ENCODE results near the gene NUDT6.
"Not testable (repeated sequence)": the region's sequence is repeated elsewhere in the genome, so short reads cannot be mapped to it uniquely, and the experiment has no call there.

NUDT6 gene, protein sequence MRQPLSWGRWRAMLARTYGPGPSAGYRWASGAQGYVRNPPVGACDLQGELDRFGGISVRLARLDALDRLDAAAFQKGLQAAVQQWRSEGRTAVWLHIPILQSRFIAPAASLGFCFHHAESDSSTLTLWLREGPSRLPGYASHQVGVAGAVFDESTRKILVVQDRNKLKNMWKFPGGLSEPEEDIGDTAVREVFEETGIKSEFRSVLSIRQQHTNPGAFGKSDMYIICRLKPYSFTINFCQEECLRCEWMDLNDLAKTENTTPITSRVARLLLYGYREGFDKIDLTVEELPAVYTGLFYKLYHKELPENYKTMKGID

DNA sequence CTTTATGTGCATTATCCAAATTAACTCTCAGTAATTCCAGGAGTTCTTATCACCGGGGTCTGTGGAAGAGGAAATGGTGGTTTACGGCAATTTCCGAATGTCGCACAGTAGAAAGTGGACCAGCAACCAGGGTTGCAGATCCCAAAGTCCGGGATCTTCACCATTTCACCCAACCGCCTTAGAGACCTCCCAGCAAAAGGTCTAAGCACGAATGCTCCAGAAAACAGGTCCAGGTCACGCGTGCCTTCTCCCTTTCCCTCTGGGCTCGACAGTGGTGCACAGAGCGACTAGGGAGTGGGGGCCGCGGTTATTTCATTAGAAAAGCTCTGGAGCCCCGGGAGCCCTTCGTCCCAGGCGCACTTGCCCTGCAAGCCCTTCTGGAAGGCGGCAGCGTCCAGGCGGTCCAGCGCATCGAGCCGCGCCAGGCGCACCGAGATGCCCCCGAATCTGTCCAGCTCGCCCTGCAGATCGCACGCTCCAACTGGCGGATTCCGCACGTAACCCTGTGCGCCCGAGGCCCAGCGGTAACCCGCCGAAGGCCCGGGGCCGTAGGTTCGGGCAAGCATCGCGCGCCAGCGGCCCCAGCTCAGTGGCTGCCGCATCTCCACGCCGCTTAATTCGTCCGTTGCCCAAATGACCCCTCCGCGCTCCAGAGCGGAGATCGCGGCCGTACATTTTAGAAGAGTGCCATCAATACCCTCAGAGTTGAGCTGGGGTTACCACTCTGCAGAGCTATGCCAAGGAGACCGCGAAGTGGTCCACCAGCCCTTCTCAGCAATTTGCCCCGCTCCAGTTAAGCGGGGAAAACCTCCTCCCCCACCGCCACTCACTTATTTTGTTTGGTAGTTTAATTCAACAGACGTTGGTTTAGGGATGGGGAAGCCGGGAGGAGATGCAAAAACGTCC lies at the start of gene NUDT6:
Gene NUDT6, minus strand, starts transcription at position 627 of the 906 bp plus-strand sequence. Its CDS starts 25 bp downstream, at position 602.
- FAIRE-seq, result no peak
- peak; percentile 61 for DNase-seq (ENCODE audit: low spot score)

DNA sequence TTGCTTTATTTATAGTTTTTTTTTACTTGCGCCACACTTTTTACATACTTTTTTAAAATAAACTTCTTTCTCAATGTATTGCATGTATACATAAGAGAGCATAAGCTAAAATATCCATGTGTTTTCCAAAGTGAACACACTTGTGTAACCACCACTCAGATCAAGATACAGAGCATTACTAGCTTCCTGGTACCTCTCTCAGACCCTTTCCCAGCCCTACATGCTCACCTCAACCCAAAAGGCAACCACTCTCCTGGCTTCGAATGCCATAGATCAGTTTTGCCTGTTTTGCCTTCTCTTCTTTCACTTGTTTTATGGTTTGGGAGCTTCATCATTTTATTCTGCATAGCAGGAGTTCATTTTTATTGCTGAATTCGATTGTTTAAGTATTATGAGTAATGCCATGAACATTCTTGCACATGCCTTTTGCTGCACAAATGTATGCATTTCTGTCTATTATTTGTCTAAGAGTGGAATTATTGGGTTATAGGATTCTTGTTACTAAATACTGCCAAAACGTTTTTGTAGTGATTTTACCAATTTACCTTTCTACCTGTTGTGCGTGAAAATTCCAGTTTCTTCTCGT lies 45.9 kb upstream of the NUDT6 start:
- DNase-seq (ENCODE audit: low spot score) (no peak), FAIRE-seq (no peak)

DNA sequence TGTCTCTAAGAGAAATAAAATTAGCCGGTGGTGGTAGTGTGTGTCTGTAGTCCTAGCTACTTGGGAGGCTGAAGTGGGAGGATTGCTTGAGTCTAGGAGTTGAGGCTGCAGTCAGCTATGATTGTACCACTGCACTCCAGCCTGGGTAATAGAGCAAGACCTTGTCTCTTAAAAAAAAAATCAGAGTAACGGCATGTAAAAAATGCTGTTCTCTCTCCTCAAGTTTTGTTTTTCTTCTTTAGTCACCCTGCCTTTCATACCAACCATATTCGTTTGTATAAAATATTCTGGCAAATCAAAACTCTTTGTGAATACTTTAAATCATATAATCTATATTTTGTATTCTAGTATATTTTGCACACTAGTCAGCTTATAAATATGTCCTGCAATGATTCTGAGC lies 44.8 kb upstream of the NUDT6 start:
- FAIRE-seq (no peak), DNase-seq (ENCODE audit: low spot score) (no peak)

DNA sequence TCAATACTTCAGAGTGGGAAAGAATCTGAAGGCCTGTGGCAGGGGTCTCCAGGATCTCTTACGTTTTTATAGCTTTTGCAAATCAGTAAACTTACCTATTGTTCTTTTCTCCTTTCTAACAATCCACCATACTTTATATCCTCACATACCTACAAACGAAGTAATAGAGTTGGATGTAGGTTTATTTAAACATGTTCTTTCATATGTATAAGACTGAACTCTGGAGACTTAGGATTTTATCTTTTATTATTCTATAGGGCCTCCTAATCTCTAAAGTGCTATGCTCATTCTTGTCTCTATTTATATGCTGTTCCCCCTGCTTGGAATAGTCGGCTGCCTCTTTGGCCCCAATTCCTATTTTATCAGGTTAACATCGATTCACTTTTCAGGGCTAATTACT lies 43.8 kb upstream of the NUDT6 start:
- FAIRE-seq, result no peak
- no peak for DNase-seq (ENCODE audit: low spot score)

DNA sequence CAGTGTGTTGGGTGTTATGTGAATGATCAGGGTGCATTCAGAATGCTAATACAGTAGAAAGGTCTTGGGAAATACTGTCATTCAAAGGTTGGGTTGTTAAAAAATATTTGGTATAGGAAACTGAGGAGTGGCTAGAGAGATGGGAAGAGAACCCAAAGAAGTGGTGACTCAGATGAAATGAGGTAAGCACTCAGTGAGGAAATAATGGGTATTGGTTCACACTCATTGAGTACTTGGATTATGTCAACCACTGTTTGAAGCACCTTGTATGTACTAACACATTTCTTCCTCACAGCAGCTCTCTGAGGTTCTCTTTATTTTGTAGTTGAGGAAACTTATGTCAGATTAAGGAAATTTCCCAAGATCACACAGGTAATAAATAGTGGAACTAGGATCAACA lies 40.8 kb upstream of the NUDT6 start:
- DNase-seq (ENCODE audit: low spot score), result no peak
- no peak for FAIRE-seq

DNA sequence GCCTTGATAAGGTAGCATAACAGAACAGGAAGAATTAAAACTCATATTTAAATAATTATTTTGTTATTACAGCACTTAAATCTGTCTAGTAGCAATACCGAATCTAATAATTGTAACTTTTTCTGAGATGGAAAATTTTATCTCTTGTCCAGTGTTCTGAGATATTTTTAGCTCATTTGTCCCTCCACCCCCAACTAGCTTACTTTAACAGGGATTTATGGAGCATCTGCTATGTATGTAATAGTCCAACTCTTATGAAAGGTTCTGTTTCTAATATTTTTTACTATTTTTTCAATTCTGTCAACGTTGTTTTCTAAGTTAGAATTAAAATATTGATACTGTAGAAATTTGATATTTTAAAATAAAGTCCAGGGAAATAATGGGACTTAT lies 38.2 kb upstream of the NUDT6 start:
- FAIRE-seq (no peak), DNase-seq (ENCODE audit: low spot score) (no peak)

DNA sequence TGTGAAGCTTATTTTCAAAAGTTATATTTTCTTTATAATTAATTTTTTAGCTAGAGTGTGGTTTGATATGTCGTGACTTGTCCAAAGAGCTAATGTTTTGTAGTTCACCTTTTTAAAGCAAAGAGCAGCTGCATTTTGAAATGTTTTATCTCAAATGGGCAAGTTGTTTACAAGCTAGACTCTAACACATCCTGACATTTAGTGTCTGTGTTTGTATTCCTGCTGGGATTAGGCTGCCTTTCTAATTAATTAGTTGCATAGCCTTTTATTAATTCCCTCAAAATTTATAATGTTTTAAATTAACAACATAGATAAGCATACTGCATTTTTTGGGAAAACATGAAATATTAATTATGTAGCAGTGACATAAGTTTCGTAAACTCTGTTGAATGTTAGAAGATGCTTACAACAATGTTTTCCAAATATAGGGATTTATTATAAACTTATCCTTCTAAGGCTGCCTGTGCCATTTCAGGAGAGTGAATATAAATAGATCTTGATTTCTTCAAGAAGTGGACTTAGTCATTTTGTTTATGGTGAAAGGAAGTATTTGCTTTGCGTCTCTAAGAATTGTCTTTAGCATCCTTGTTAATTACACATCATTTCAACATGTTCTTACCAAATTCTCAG lies 37.7 kb upstream of the NUDT6 start:
- FAIRE-seq, result no peak

DNA sequence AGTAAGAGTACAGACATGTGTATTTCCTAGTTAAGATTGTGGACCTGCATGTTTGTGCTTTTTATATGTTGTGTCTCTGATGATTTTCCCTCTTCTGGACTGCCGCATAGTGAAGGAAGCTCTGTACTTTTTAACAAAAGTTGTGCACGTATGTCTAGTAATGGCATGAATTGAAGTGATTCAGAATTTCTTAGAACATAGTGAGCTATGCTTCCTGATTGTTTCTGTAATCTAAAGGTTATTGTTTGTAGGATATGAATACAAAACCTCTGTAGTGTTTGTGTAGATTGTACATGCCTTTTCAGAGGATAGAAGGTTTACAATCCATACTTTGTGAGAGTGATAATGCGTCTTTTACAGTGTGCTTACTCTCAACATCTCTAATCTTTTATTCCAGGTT lies 37.0 kb upstream of the NUDT6 start:
- DNase-seq (ENCODE audit: low spot score) (no peak), FAIRE-seq (no peak)

More for the DNA sequence above, 37.7 kb upstream of the NUDT6 start:
- DNase-seq (ENCODE audit: low spot score), result no peak

DNA sequence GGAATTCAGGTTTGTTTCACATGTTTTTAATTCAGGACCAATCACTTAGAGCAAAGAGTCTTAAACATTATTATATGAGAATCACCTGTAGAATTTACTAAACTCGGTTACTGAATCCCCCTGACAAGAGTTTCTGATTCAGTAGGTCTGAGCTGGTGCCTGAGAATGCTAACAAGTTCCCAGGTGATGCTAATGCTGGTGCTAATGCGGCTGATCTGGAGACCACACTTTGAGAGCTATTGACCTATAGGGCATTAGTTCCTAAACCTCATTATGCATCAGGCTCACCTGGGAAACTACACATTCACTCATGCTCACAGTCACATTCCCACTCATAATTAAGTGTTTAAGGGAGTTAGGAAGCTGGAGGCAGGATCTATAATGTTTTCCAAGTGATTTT lies 36.1 kb upstream of the NUDT6 start:
- FAIRE-seq, result no peak
- DNase-seq (ENCODE audit: low spot score), result no peak

DNA sequence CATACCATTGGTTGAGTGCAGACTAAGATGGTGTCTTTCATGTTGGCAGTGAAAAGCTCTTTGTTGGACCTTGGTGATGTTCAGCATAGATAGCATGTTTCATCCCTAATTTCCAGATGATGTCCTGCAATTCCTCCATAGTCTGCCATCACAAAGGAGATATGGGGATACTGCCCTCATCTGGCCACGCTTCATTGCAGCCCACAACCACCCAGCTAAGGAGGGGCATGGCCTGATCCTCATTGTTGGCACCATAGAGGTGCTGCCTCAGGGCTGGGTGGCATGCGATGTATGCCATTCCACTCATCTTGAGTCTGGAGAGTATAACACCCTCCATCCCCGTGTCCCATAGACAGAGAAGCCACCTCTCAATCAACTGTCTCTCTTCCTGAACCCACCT lies 31.5 kb upstream of the NUDT6 start:
- DNase-seq (ENCODE audit: low spot score) (no peak), FAIRE-seq (no peak)

DNA sequence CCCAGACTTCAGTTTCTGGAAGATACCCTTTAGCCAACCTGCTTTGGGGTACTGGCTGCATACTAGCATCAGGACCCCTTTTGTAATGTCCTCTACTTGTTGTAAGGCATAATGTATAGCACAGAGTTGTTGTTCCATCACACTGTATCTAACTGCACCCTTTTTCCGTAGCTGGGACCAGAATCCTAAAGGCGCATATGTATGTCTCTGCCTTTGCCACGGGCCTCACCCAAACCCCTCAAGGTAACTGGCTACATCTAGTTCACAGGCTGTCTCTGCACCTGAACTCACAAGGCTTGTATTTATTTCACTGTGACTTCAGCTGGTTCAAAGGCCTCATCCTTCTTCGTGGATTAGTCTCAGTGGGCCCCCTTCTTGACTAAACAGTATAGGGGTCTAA lies 29.6 kb upstream of the NUDT6 start:
- no peak for DNase-seq (ENCODE audit: low spot score)
- no peak for FAIRE-seq

DNA sequence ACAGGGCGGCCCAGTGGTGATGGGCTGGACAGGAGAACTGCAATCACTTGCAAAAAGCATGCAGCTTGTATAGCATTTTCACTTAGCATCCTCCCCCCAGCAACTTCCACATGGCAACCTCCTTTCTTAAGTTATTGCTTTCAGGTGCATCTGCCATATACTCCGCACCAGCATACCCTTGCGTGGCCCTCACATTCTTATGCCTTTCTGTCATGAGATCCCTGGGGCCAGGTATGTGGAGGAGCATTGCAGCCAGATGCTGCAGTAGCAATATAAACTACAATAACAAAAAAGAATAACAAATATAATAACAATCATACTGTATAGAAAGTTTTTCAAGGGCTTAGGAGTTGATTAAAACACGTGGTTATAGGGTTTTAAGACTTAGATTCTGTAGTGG lies 26.3 kb upstream of the NUDT6 start:
- DNase-seq (ENCODE audit: low spot score) (no peak), FAIRE-seq (no peak)

DNA sequence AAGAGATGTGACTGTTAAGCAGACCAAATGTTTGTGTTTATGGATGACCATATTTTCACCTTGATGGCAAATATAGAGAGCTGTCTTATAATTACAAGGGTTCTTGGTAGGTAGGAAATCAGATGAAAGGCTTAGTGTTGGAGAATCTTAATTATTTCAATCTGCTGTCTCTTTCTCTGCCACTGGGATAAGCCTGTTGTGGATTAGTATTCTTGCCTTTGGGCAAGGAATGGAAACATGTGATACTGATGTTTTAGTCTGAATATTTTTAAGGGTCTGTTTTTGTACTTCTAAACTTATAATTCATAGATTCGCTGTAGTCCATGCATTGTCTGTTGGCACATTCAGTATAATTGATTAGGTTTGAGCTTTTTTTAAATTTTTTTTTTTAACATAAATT lies 23.7 kb upstream of the NUDT6 start:
- no peak for FAIRE-seq
- DNase-seq (ENCODE audit: low spot score), result no peak

DNA sequence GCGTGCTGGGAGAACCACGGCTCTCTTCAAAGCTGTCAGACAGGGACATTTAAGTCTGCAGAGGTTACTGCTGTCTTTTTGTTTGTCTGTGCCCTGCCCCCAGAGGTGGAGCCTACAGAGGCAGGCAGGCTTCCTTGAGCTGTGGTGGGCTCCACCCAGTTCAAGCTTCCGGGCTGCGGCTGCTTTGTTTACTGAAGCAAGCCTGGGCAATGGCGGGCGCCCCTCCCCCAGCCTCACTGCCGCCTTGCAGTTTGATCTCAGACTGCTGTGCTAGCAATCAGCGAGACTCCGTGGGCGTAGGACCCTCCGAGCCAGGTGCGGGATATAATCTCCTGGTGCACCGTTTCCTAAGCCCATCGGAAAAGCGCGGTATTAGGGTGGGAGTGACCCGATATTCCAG lies 22.7 kb upstream of the NUDT6 start:
- not testable (repeated sequence) for FAIRE-seq; DNase-seq (ENCODE audit: low spot score)

DNA sequence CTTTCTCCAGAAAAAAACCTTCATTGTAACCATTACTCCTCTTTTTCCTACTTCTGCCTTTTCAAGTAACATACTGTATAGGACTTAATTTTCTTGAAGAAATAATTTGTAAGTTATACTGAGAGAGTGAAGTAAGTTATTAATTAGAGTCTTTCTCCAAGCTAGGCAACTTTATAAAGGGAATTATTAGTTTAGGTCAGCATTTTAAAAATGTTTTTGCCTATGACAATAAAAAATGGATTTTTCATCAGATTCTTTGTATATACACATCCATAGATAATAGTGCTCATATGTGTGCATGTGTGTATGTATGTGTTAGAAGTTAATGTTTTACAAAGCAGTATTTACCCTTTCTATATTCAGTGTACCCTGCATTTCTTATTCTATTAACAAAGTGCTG lies 10.4 kb upstream of the NUDT6 start:
- no peak for DNase-seq (ENCODE audit: low spot score)
- FAIRE-seq, result no peak

DNA sequence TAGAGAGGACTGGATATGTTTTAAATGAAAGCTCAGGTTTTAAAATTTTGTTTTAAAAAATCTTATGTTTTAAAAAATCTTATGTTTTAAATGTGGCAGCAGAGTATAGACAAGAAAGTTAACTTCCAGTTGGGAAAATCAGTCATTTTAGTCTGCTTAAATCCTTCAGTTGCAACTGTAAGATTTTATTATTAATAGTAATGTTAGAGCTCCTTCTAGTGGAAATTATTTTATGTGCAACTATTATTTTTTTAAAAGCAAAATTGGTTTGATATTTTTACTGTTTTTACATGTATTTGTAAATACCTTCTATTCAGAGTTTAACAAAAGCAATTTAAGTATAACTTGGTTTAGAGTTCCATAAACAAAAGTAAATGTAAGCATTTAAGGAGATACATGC lies 8.5 kb upstream of the NUDT6 start:
- FAIRE-seq, result no peak
- no peak for DNase-seq (ENCODE audit: low spot score)

DNA sequence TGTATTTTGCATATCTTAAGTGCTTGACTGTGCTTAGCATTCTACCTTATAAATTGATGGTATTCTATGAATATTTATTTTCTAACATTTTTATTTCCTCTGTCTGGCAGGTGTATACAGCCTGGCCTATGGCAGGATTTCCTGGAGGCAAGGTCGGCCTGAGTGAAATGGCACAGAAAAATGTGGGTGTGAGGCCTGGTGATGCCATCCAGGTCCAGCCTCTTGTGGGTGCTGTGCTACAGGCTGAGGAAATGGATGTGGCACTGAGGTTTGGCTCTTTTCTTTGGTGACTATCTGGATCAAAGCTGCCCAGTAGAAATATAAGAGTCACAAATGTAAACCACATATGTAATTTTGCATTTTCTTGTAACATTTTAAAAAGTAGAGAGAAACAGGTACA lies 6.5 kb upstream of the NUDT6 start:
- DNase-seq (ENCODE audit: low spot score), result no peak
- FAIRE-seq, result no peak

DNA sequence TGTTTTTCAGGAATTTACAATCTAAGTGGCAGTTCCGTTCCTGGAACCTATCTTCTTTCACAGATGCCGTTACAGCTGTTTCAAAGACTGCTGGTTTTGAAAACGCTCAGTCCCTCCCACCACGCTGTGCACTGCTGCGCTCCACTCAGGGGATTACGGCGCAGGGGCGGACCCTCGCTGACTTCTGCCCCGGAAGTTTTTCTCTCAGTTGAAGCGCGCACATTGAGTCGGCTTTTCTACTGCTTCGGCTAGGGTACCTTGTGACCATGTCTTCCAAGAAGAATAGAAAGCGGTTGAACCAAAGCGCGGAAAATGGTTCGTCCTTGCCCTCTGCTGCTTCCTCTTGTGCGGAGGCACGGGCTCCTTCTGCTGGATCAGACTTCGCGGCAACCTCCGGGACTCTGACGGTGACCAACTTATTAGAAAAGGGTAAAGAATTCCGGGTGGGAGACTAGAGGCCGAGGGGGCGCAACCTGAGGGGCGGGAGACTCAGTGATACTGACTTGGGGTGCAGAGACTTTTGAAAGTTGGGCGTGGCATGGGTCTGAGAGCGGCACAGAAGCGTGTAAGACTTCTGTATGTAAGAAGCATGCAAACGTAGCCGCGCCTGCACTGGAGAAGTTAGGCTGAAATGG lies 597 bp upstream of the NUDT6 start:
- DNase-seq (ENCODE audit: low spot score) (peak; percentile 88), FAIRE-seq (no peak)

DNA sequence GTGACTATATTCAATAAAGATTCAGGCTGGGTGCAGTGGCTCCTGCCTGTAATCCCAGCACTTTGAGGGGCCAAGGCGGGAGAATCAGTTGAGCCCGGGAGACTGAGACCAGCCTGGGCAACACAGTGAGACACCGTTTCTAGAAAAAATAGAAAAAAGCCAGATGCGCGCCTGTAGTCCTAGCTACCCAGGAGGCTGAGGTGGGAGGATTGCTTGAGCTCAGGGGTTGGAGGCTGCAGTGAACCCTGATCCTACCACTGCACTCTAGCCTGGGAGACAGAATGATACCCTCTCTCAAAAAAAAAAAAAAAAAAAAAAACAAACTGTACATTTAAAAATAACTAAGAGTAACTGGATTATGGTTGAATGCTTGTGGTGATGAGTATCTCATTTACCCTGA lies 1.1 kb downstream of the NUDT6 start:
- FAIRE-seq (no peak), DNase-seq (ENCODE audit: low spot score) (no peak)

DNA sequence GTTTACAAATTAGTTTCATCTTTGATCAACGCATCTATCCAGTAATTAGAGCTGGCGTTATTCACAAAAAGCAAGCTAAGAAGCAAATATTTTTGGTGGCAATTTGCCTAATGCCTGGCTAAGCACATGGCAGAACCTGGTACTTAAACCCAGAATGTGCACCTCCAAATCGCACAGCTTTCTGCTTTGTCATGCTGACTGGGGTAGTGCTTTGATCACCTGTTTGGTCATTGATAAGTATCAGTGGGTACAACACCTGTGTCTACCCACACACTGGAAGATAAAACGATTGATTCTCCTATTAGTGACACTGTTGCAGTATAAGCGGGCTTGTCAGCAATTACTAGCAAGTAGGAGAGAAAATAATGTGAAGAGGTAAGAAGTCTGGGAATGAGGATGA lies 1.9 kb downstream of the NUDT6 start:
- DNase-seq (ENCODE audit: low spot score) (no peak), FAIRE-seq (no peak)

DNA sequence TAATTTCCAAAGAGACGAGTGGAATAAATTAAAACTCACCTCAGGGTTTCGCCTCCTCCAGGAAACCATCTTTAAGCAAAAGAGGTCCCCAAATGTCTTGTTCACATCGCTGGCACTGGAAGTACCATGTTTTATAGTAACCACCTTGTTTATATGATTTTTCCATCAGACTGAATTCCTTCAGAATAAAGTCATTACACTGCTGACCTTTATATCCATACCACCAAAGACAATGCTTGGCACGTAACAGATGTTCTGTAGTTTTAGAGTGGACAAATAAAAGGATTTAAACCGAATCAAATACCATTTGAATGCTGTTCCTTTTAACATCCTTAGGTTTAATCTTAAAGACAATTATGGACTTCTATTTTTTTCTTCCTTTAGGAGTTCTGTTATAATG lies 4.7 kb downstream of the NUDT6 start:
- DNase-seq (ENCODE audit: low spot score) (peak; percentile 9), FAIRE-seq (no peak)

Measured in urothelium cell line (cell line).